Trophoblast cell (in vitro differentiated cells and primary cell): Measurements from ENCODE around the gene SULT6B1.
"Not testable (repeated sequence)": the region's sequence is repeated elsewhere in the genome, so short reads cannot be mapped to it uniquely, and the experiment has no call there.

Source experiments
- DNase-seq, 2 donors: peaks; one replicate each; pipeline ENCODE4 v3.0.0-alpha.2; 2016
- H2AFZ ChIP-seq: 2 replicates; pipeline ENCODE4 v1.6.1; 2013; ENCODE audit warnings: low read length, moderate library complexity, mild to moderate bottlenecking; ENCODE audit not compliant: insufficient read depth, poor library complexity
- H2AK5ac ChIP-seq: 2 replicates; pipeline ENCODE4 v1.6.1; 2013; ENCODE audit warnings: mild to moderate bottlenecking, low read length
- H2BK120ac ChIP-seq: 2 replicates; pipeline ENCODE4 v1.6.1; 2013; ENCODE audit warnings: low read length, mild to moderate bottlenecking, moderate library complexity; ENCODE audit not compliant: insufficient read depth, poor library complexity
- H2BK12ac ChIP-seq: 2 replicates; pipeline ENCODE4 v1.6.1; 2013; ENCODE audit warnings: mild to moderate bottlenecking, low read length, moderate library complexity
- H2BK5ac ChIP-seq: 2 replicates; pipeline ENCODE4 v1.6.1; 2013; ENCODE audit warnings: low read length, low read depth, moderate library complexity, mild to moderate bottlenecking; ENCODE audit not compliant: poor library complexity
- H3K14ac ChIP-seq: 2 replicates; pipeline ENCODE4 v1.6.1; 2013; ENCODE audit warnings: mild to moderate bottlenecking, low read length
- H3K18ac ChIP-seq: 2 replicates; pipeline ENCODE4 v1.6.1; 2013; ENCODE audit warnings: mild to moderate bottlenecking, low read length
- H3K23ac ChIP-seq: 2 replicates; pipeline ENCODE4 v1.6.1; 2013; ENCODE audit warnings: low read length
- H3K27ac ChIP-seq: 2 replicates; pipeline ENCODE4 v1.5.1; 2013; ENCODE audit warnings: low read depth, mild to moderate bottlenecking, inconsistent platforms, low read length, moderate library complexity
- H3K27me3 ChIP-seq: 2 replicates; pipeline ENCODE4 v1.6.1; 2013; ENCODE audit warnings: inconsistent platforms, mild to moderate bottlenecking, low read length, moderate library complexity; ENCODE audit not compliant: insufficient read depth
- H3K36me3 ChIP-seq, 2 experiments: 1 replicate in 1 of 2; 2 replicates in 1 of 2; pipeline ENCODE4 v1.6.1; 2013; ENCODE audit warnings: low read length in 2 of 2, mild to moderate bottlenecking in 2 of 2, moderate library complexity in 1 of 2; ENCODE audit not compliant: insufficient read depth in 2 of 2, control insufficient read depth in 1 of 2
- H3K4ac ChIP-seq: 2 replicates; pipeline ENCODE4 v1.6.1; 2013; ENCODE audit warnings: low read depth, mild to moderate bottlenecking, low read length, moderate library complexity
- H3K4me1 ChIP-seq, 2 experiments: 1 replicate in 1 of 2; 2 replicates in 1 of 2; pipeline ENCODE4 v1.6.1; 2013; ENCODE audit warnings: low read length in 2 of 2, mild to moderate bottlenecking in 2 of 2, moderate library complexity in 1 of 2; ENCODE audit not compliant: insufficient read depth in 2 of 2, control insufficient read depth in 1 of 2
- H3K4me2 ChIP-seq: 2 replicates; pipeline ENCODE4 v1.6.1; 2013; ENCODE audit warnings: inconsistent platforms, mild to moderate bottlenecking, low read length, moderate library complexity
- H3K4me3 ChIP-seq: 2 replicates; pipeline ENCODE4 v1.5.1; 2013; ENCODE audit warnings: mild to moderate bottlenecking, low read depth, low read length, inconsistent platforms
- H3K79me1 ChIP-seq: one replicate; pipeline ENCODE4 v1.6.1; 2013; ENCODE audit warnings: low read length
- H3K79me2 ChIP-seq: 2 replicates; pipeline ENCODE4 v1.6.1; 2013; ENCODE audit warnings: low read length, mild to moderate bottlenecking; ENCODE audit not compliant: control insufficient read depth, insufficient read depth, poor library complexity
- H3K9ac ChIP-seq: 2 replicates; pipeline ENCODE4 v1.6.1; 2013; ENCODE audit warnings: mild to moderate bottlenecking, low read length
- H3K9me3 ChIP-seq: 2 replicates; pipeline ENCODE4 v1.6.1; 2013; ENCODE audit warnings: low read depth, mild to moderate bottlenecking, control low read depth, inconsistent platforms, low read length; ENCODE audit not compliant: insufficient read depth
- H4K12ac ChIP-seq: 2 replicates; pipeline ENCODE4 v1.6.1; 2013; ENCODE audit warnings: low read depth, mild to moderate bottlenecking, low read length, moderate library complexity
- H4K8ac ChIP-seq: 2 replicates; pipeline ENCODE4 v1.6.1; 2013; ENCODE audit warnings: low read depth, mild to moderate bottlenecking, low read length, moderate library complexity
- H4K91ac ChIP-seq: one replicate; pipeline ENCODE4 v1.6.1; 2013; ENCODE audit warnings: low read depth, mild to moderate bottlenecking, low read length, moderate library complexity
- WGBS: extraction: QIAGEN DNeasy Blood & Tissue Kit; methylation state at CpG from one replicate; pipeline ENCODE4 v1.1.7; 2013; ENCODE audit warnings: missing lambda C conversion rate; ENCODE audit not compliant: insufficient read length, insufficient coverage; ENCODE audit errors: extremely low coverage; 5-methylcytosine and 5-hydroxymethylcytosine counted together

SULT6B1 gene

GRCh38 chr2:37230581-37230980 is 42.1 kb upstream of the SULT6B1 start:
- DNase-seq: no peak
- H3K9ac ChIP-seq: peak overlapping the region; percentile 62
- H3K4me2 ChIP-seq: peak overlapping the region; percentile 84
- no peak overlapping the region for H2BK120ac ChIP-seq
- no peak overlapping the region for H3K23ac ChIP-seq
- peaks cover 7 to 8% of the 10 kb centered on the region in 2 experiments for H3K4me1 ChIP-seq
- no peaks in the 10 kb centered on the region for H3K9me3 ChIP-seq
- no peak overlapping the region for H3K27ac ChIP-seq
- no peak overlapping the region for H2AK5ac ChIP-seq
- H4K8ac ChIP-seq: no peak overlapping the region
- H3K4me3 ChIP-seq: no peak overlapping the region
- H3K14ac ChIP-seq: no peak overlapping the region
- H3K27me3 ChIP-seq: no peaks in the 10 kb centered on the region
- peaks cover 24% of the 10 kb centered on the region for H3K79me2 ChIP-seq
- H4K12ac ChIP-seq: no peak overlapping the region
- H3K36me3 ChIP-seq: peaks cover 2 to 13% of the 10 kb centered on the region in 2 experiments
- H2AFZ ChIP-seq: no peak overlapping the region
- H2BK5ac ChIP-seq: no peak overlapping the region
- no peak overlapping the region for H3K18ac ChIP-seq
- H4K91ac ChIP-seq: no peak overlapping the region
- peaks cover 8% of the 10 kb centered on the region for H3K79me1 ChIP-seq
- WGBS: no CpG with 5 or more reads among the region's 8 CpGs
- peak overlapping the region; percentile 13 for H3K4ac ChIP-seq
- H2BK12ac ChIP-seq: no peak overlapping the region

GRCh38 chr2:37228788-37229187 is 40.3 kb upstream of the SULT6B1 start:
- Histone ChIP-seq H4K12ac (no peak overlapping the region), H4K91ac (no peak overlapping the region), H3K4ac (no peak overlapping the region), H3K4me2 (no peak overlapping the region), H3K23ac (no peak overlapping the region), H2AK5ac (no peak overlapping the region), H3K27me3 (no peaks in the 10 kb centered on the region), H3K9ac (no peak overlapping the region), H4K8ac (no peak overlapping the region), H2AFZ (no peak overlapping the region), H3K4me3 (no peak overlapping the region), H2BK5ac (no peak overlapping the region), H3K4me1 (peaks cover 7 to 8% of the 10 kb centered on the region in 2 experiments), H3K36me3 (peaks cover 2 to 10% of the 10 kb centered on the region in 2 experiments), H2BK120ac (no peak overlapping the region), H3K9me3 (no peaks in the 10 kb centered on the region), H3K79me2 (peaks cover 24% of the 10 kb centered on the region), H3K14ac (no peak overlapping the region), H2BK12ac (no peak overlapping the region), H3K27ac (no peak overlapping the region), H3K79me1 (peaks cover 8% of the 10 kb centered on the region), H3K18ac (no peak overlapping the region)
- no peak for DNase-seq
- WGBS: no CpG with 5 or more reads among the region's 3 CpGs

- H4K12ac ChIP-seq: no peak overlapping the region
- no peak overlapping the region for H2BK120ac ChIP-seq
- H3K4ac ChIP-seq: no peak overlapping the region
- no peak overlapping the region for H3K18ac ChIP-seq
- WGBS: no CpG with 5 or more reads among the region's 4 CpGs
- H3K9ac ChIP-seq: no peak overlapping the region
- H3K14ac ChIP-seq: no peak overlapping the region
- H2AK5ac ChIP-seq: no peak overlapping the region
- H2BK12ac ChIP-seq: no peak overlapping the region
- no peak overlapping the region for H2BK5ac ChIP-seq
- no peak overlapping the region for H4K91ac ChIP-seq
- H3K4me2 ChIP-seq: no peak overlapping the region
- no peak overlapping the region for H4K8ac ChIP-seq
- no peaks in the 10 kb centered on the region for H3K27me3 ChIP-seq
- no peak overlapping the region for H3K27ac ChIP-seq
- H3K79me2 ChIP-seq: peaks cover 17% of the 10 kb centered on the region
- peaks cover 0 to 2% of the 10 kb centered on the region in 2 experiments for H3K4me1 ChIP-seq
- H3K4me3 ChIP-seq: no peak overlapping the region
- H2AFZ ChIP-seq: no peak overlapping the region
- no peak overlapping the region for H3K23ac ChIP-seq
- peaks cover 3 to 13% of the 10 kb centered on the region in 2 experiments for H3K36me3 ChIP-seq
- H3K79me1 ChIP-seq: peaks cover 8% of the 10 kb centered on the region
- no peaks in the 10 kb centered on the region for H3K9me3 ChIP-seq
- no peak for DNase-seq
Observed at GRCh38 chr2:37226863-37227262, 38.4 kb upstream of the SULT6B1 start.

GRCh38 chr2:37225129-37225528 is 36.7 kb upstream of the SULT6B1 start:
- H2BK120ac ChIP-seq, H2BK12ac ChIP-seq, H3K4me2 ChIP-seq, H2BK5ac ChIP-seq, H3K4me3 ChIP-seq, H3K9me3 ChIP-seq, H3K23ac ChIP-seq, H3K9ac ChIP-seq, DNase-seq, H4K91ac ChIP-seq, H2AK5ac ChIP-seq, H4K12ac ChIP-seq, H3K27ac ChIP-seq, H3K79me1 ChIP-seq, H3K4me1 ChIP-seq, H3K18ac ChIP-seq, H3K4ac ChIP-seq, H4K8ac ChIP-seq, H3K14ac ChIP-seq, H3K27me3 ChIP-seq, H3K79me2 ChIP-seq, H2AFZ ChIP-seq: not testable (repeated sequence)
- H3K36me3 ChIP-seq: peaks cover 8 to 21% of the 10 kb centered on the region in 2 experiments
- no CpG with 5 or more reads among the region's 2 CpGs for whole genome bisulfite sequencing
